Neural progenitor cell (in vitro differentiated cells): Measurements from ENCODE around the gene MPV17L2.

Experiments
- EZH2 ChIP-seq: fragments of 200-600 bp; sonication (generic); IDR thresholded peaks from 2 replicates; pipeline ENCODE4 v1.6.1; 2017; ENCODE audit warnings: antibody characterized with exemption, mild to moderate bottlenecking, moderate library complexity
- EZH2phosphoT487 ChIP-seq: fragments of 200-600 bp; sonication (generic); IDR thresholded peaks from 2 replicates; pipeline ENCODE4 v1.6.1; 2017; ENCODE audit warnings: antibody characterized with exemption
- TF ChIP-seq, protein P1 (sequence below): fragments of 200-600 bp; sonication (generic); IDR thresholded peaks from 2 replicates; pipeline ENCODE4 v1.5.1; 2017; ENCODE audit warnings: antibody characterized with exemption, mild to moderate bottlenecking

DNA sequence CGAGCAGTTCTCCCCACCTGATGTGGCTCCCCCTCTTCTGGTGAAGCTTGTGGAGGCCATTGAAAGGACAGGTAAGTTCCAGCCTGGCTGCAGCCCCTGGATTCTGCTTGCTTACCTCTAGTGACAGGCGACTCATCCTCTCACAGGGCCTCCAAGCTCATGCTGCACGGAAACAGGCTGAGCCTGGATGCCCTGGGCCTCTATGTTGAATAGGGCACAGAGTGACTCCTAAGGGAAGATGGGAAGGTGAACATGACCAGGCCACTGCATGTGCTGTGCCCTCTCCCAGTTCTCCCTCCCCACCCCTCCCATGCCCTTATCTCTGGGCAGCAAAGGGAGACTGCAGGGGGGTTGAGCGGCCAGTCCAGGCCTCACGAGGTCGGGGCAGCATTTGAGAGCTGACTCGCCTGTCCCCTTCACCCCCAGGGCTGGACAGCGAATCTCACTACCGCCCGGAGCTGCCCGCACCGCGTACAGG is 32.5 kb upstream of the MPV17L2 start:
- TF ChIP-seq EZH2, result no peak
- TF ChIP-seq, protein P1, sequence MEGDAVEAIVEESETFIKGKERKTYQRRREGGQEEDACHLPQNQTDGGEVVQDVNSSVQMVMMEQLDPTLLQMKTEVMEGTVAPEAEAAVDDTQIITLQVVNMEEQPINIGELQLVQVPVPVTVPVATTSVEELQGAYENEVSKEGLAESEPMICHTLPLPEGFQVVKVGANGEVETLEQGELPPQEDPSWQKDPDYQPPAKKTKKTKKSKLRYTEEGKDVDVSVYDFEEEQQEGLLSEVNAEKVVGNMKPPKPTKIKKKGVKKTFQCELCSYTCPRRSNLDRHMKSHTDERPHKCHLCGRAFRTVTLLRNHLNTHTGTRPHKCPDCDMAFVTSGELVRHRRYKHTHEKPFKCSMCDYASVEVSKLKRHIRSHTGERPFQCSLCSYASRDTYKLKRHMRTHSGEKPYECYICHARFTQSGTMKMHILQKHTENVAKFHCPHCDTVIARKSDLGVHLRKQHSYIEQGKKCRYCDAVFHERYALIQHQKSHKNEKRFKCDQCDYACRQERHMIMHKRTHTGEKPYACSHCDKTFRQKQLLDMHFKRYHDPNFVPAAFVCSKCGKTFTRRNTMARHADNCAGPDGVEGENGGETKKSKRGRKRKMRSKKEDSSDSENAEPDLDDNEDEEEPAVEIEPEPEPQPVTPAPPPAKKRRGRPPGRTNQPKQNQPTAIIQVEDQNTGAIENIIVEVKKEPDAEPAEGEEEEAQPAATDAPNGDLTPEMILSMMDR, result no peak
- no peak for TF ChIP-seq EZH2phosphoT487
